Large intestine (tissue), 12 donors: ENCODE measurements around the gene EOMES. TPM values are rescaled to one million over a fixed set of nuclear protein-coding genes. Genes with fewer than 3 reads are reported as not detected.
"Not testable (repeated sequence)": the region's sequence is repeated elsewhere in the genome, so short reads cannot be mapped to it uniquely, and the experiment has no call there.

Experiments used
- DNase-seq, 2 donors: peaks; one replicate each; pipeline versions ENCODE4 v3.0.0 to v3.0.0-alpha.2; 2013
- H3K27ac ChIP-seq: one replicate; pipeline ENCODE4 v1.5.1; 2013; ENCODE audit warnings: low read length
- H3K27me3 ChIP-seq: 2 replicates; pipeline ENCODE4 v1.6.1; 2013; ENCODE audit warnings: low read length; ENCODE audit not compliant: control insufficient read depth, insufficient read depth
- H3K36me3 ChIP-seq: 2 replicates; pipeline ENCODE4 v1.6.1; 2013; ENCODE audit warnings: low read length; ENCODE audit not compliant: control insufficient read depth, insufficient read depth
- H3K4me1 ChIP-seq: one replicate; pipeline ENCODE4 v1.6.1; 2013; ENCODE audit warnings: low read length; ENCODE audit not compliant: control insufficient read depth, insufficient read depth
- H3K4me3 ChIP-seq: one replicate; pipeline ENCODE4 v1.5.1; 2013; ENCODE audit warnings: low read length
- H3K9me3 ChIP-seq: one replicate; pipeline ENCODE4 v1.6.1; 2013; ENCODE audit warnings: mild to moderate bottlenecking, low read depth, low read length, moderate library complexity; ENCODE audit not compliant: control insufficient read depth
- WGBS: methylation state at CpG from one replicate; pipeline ENCODE4 v1.1.5; 2013; ENCODE audit warnings: low lambda C conversion rate; ENCODE audit not compliant: insufficient coverage; 5-methylcytosine and 5-hydroxymethylcytosine counted together
- long read RNA-seq, 11 donors: transcript quantifications; one replicate each; lab custom pipeline, GENCODE V29; 2026
- polyA plus RNA-seq: library from polyadenylated mRNA; unstranded; fragments of 120-200 nt; gene quantifications from one replicate; pipeline ENCODE4 v1.2.1, GENCODE V29; 2013

EOMES gene
- 1.2 TPM for polyA plus RNA-seq
- long read RNA-seq, donor 1 = 0 reads
- long read RNA-seq, donor 2 = 0 reads
- long read RNA-seq, donor 3 = 0 reads
- long read RNA-seq, donor 4 = 0 reads
- long read RNA-seq, donor 5 = 0 reads
- long read RNA-seq, donor 6, partial matches to known transcripts = 0 of 2 reads
- long read RNA-seq, donor 6, other reads (novel, unspliced or antisense) = 0 of 2 reads
- long read RNA-seq, donor 7 = 0 reads
- long read RNA-seq, donor 8 = 0 reads
- long read RNA-seq, donor 9 = 0 reads
- long read RNA-seq, donor 10 = 0 reads
- long read RNA-seq, donor 11 = 0 reads

- H3K27ac ChIP-seq = no peak within 1 kb of the TSS
- DNase-seq = peak in 1 of 2 donors; percentile 64
- no peaks in the 10 kb centered on the region for H3K36me3 ChIP-seq
- H3K9me3 ChIP-seq = no peaks in the 10 kb centered on the region
- H3K4me1 ChIP-seq = no peaks in the 10 kb centered on the region
- H3K27me3 ChIP-seq = peaks cover 93% of the 10 kb centered on the region
- H3K4me3 ChIP-seq = peak within 1 kb of the TSS; percentile 25
- no CpG with 5 or more reads among the region's 81 CpGs for WGBS
Measured at GRCh38 chr3:27721717-27722564, at the start of gene EOMES. Gene EOMES, minus strand, starts transcription at chr3:27722323. Its CDS starts 29 bp downstream, at chr3:27722294.

GRCh38 chr3:27770384-27770783 is 48.3 kb upstream of the EOMES start:
- not testable (repeated sequence) for H3K36me3 ChIP-seq, H3K27me3 ChIP-seq, DNase-seq, H3K27ac ChIP-seq, H3K4me1 ChIP-seq, H3K9me3 ChIP-seq, H3K4me3 ChIP-seq
- WGBS = no CpG with 5 or more reads among the region's 4 CpGs

GRCh38 chr3:27767000-27767399 is 44.9 kb upstream of the EOMES start:
- Histone ChIP-seq H3K27me3 (no peaks in the 10 kb centered on the region), H3K9me3 (no peaks in the 10 kb centered on the region), H3K27ac (no peak overlapping the region), H3K36me3 (no peaks in the 10 kb centered on the region), H3K4me1 (no peaks in the 10 kb centered on the region), H3K4me3 (no peak overlapping the region)
- no peak for DNase-seq
- no CpG with 5 or more reads among the region's 3 CpGs for WGBS

DNA sequence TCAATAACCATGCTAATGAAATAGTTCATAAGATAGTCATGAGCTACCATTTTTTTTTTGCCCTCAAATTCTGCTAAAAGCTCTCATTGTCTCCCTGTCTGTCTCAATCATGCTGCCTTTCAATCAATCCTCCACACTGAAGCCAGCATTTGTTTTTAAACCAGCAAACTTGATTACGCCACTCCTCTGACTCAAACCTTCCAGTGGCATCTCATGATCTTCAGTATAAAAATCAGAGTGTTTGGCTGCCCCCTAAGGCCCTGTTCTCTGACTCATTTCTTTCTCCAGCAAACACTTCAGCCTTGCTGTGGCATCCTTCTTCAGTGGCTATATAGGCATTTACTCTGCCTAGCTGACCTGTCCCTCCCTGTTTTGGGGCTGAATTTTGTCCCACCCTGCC is 36.0 kb upstream of the EOMES start:
- Histone ChIP-seq H3K27ac (no peak overlapping the region), H3K4me1 (no peaks in the 10 kb centered on the region), H3K4me3 (no peak overlapping the region), H3K27me3 (peaks cover 3% of the 10 kb centered on the region), H3K9me3 (no peaks in the 10 kb centered on the region), H3K36me3 (no peaks in the 10 kb centered on the region)
- DNase-seq = no peak
- no CpG with 5 or more reads among the region's 1 CpG for WGBS

GRCh38 chr3:27756877-27757276 is 34.8 kb upstream of the EOMES start:
- Histone ChIP-seq H3K4me3 (no peak overlapping the region), H3K36me3 (no peaks in the 10 kb centered on the region), H3K9me3 (no peaks in the 10 kb centered on the region), H3K27me3 (peaks cover 3% of the 10 kb centered on the region), H3K27ac (no peak overlapping the region), H3K4me1 (no peaks in the 10 kb centered on the region)
- 86% methylated on average over 1 of the region's 2 CpGs for WGBS
- no peak for DNase-seq

DNA sequence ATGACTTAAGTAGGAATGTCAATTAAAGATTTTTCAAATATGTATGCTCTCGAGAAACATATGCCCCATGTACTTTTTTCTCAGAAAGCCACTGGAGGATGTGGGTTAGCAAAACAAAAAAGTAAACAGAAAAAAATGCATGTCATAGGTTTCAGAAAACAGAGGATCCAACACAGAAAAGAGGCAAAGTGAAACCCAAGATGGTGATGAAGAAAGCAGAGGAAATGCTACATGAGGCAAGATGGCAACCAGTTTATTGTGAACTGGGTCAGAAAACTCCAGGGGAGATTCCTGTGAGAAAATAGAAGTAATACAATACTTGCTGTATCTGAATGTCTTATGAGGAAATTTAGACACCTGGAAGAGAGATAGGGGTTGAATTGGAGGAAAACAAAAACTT is 30.8 kb upstream of the EOMES start:
- no peak for DNase-seq
- H3K4me3 ChIP-seq = no peak overlapping the region
- H3K27ac ChIP-seq = no peak overlapping the region
- no peaks in the 10 kb centered on the region for H3K9me3 ChIP-seq
- H3K36me3 ChIP-seq = no peaks in the 10 kb centered on the region
- H3K27me3 ChIP-seq = peaks cover 5% of the 10 kb centered on the region
- no peaks in the 10 kb centered on the region for H3K4me1 ChIP-seq
- WGBS = 88% methylated on average over 1 of the region's 1 CpG

DNA sequence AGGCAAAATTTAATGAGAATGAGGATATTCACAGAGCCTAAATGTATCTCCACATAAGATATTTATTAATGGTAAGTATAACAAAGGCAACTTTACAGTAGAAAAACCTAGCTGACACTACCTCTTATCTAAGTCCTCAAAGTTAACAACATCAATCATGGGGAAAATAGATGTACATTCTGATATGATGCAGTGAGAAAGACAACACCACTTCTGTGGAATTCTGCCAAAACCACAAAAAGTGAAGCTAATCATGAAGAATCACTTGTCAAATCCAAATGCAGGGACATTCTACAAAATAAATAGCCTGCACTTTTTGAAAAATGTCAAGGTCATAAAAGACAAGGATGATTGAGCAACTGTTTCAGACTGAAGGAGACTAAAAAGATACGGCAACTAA is 27.5 kb upstream of the EOMES start:
- no peaks in the 10 kb centered on the region for H3K9me3 ChIP-seq
- H3K27ac ChIP-seq = no peak overlapping the region
- peaks cover 2% of the 10 kb centered on the region for H3K27me3 ChIP-seq
- no peaks in the 10 kb centered on the region for H3K4me1 ChIP-seq
- H3K4me3 ChIP-seq = no peak overlapping the region
- 71% methylated on average over 1 of the region's 1 CpG for WGBS
- H3K36me3 ChIP-seq = no peaks in the 10 kb centered on the region
- no peak for DNase-seq

GRCh38 chr3:27746838-27747237 is 24.7 kb upstream of the EOMES start:
- no peak overlapping the region for H3K4me3 ChIP-seq
- DNase-seq = no peak
- WGBS = no CpG with 5 or more reads among the region's 3 CpGs
- no peaks in the 10 kb centered on the region for H3K9me3 ChIP-seq
- peaks cover 2% of the 10 kb centered on the region for H3K27me3 ChIP-seq
- no peaks in the 10 kb centered on the region for H3K4me1 ChIP-seq
- no peaks in the 10 kb centered on the region for H3K36me3 ChIP-seq
- H3K27ac ChIP-seq = no peak overlapping the region

DNA sequence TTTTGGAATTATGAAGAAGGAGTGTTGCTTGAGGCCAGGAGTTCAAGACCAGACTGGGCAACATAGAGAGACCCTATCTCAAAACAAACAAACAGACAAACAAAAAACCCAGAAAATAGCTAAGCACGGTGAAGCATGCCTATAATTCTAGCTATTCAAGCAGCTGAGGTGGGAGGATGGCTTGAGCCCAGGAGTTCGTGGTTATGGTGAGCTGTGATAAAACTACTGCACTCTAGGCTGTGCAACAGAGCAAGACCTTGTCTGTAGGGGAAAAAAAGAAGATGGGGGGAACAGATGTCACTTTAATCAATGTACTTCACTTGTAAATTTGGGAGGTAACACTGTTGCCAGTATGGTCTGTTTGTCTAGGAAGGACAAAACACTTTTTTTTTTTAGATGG is 18.7 kb upstream of the EOMES start:
- no peaks in the 10 kb centered on the region for H3K4me1 ChIP-seq
- no CpG with 5 or more reads among the region's 2 CpGs for WGBS
- DNase-seq = no peak
- H3K4me3 ChIP-seq = no peak overlapping the region
- no peaks in the 10 kb centered on the region for H3K36me3 ChIP-seq
- no peak overlapping the region for H3K27ac ChIP-seq
- peaks cover 3% of the 10 kb centered on the region for H3K27me3 ChIP-seq
- no peaks in the 10 kb centered on the region for H3K9me3 ChIP-seq

GRCh38 chr3:27737091-27737490 is 15.0 kb upstream of the EOMES start:
- no peaks in the 10 kb centered on the region for H3K9me3 ChIP-seq
- no peaks in the 10 kb centered on the region for H3K36me3 ChIP-seq
- no peak for DNase-seq
- H3K27ac ChIP-seq = no peak overlapping the region
- H3K27me3 ChIP-seq = peaks cover 25% of the 10 kb centered on the region
- no peaks in the 10 kb centered on the region for H3K4me1 ChIP-seq
- no peak overlapping the region for H3K4me3 ChIP-seq
